ENCODE measurements around the gene HSFX1.

Gene HSFX1

GRCh38 chrX:149804102-149804501, 30.2 kb downstream of the HSFX1 start:
- DNase-seq (ENCODE audit: low read depth in 2 of 2): no peak

- DNase-seq (ENCODE audit: low read depth in 2 of 2): no peak
These were observed 34.0 kb downstream of the HSFX1 start for GRCh38 chrX:149807747-149808458.

GRCh38 chrX:149818652-149819051, 44.8 kb downstream of the HSFX1 start:
- DNase-seq (ENCODE audit: low read depth in 2 of 2): no peak

GRCh38 chrX:149819371-149819770, 45.5 kb downstream of the HSFX1 start:
- no peak for DNase-seq (ENCODE audit: low read depth in 2 of 2)

- DNase-seq (ENCODE audit: low read depth in 2 of 2): peak; percentile 33 to 51
These were observed 51.6 kb downstream of the HSFX1 start for GRCh38 chrX:149825424-149825823.
